Measurements from ENCODE around the gene ABCD4.

ABCD4 gene

DNA sequence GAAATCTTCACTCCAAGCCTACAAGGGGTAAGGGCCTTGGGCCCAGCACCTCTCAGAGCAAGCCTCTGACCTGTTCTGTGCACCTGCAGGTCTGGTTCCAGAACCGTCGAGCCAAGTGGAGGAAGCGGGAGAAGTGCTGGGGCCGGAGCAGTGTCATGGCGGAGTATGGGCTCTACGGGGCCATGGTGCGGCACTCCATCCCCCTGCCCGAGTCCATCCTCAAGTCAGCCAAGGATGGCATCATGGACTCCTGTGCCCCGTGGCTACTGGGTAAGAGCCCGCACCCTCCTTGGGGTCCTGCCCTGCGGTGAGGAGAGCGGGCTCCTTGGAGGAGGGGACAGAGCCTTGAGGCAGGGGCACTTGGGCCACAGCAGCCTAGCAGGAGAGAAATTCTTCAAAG lies 43.2 kb downstream of the ABCD4 start:
- DNase-seq (ENCODE audit: low read depth) = no peak

DNA sequence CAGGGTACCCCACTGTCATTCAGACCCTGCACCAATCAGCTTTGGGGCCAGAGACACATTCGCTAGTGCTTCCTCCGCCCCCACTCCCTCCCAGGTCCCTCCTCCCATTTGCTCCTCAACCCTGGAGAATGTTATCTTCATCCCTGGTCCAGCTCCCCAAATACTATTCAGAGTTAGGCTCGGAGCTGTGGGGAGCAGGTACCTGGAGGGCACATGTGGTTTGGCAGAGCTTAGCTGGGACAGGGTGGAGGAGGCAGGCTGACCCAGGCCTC lies 44.0 kb downstream of the ABCD4 start:
- no peak for DNase-seq (ENCODE audit: low read depth)

DNA sequence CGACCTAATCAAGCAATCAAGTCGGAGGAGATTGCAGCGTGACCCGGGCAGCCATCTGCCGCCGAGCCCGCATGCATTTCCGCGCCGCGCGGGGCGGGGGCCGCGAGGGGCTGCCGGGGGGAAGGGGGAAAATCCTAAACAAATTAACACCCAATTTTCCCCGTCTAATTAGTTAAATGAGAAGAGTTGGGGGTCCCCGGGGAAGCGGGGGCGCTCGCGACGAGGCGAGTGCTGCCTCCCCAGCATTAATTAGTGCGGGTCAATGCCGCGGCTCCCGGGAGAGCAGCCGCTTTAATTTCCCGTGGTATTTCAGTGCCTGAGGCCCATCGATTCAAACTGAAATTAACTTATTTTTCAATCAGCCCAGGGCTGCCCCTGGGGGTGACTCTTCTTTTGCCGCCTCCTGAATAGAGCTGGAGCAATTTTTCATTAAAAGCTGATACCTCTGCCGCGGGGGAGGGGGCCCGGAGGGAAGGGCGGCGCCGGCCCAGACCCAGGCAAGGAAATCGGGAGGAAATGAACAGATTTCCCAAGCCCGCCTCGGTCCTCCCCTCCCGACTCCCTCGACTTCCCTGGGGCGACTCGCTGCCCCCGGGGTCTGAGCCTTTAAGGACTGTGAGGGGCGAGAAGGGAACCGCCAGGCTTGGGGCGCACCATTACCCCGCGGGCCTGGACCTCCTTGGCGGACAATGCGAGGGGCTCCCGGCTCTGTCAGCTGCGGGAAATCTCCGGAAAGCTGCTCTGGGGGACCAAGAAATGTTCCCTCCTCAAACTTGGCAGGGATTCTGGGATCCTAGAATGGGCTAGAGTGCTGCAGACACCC lies 44.6 kb downstream of the ABCD4 start:
- DNase-seq (ENCODE audit: low read depth) = no peak

DNA sequence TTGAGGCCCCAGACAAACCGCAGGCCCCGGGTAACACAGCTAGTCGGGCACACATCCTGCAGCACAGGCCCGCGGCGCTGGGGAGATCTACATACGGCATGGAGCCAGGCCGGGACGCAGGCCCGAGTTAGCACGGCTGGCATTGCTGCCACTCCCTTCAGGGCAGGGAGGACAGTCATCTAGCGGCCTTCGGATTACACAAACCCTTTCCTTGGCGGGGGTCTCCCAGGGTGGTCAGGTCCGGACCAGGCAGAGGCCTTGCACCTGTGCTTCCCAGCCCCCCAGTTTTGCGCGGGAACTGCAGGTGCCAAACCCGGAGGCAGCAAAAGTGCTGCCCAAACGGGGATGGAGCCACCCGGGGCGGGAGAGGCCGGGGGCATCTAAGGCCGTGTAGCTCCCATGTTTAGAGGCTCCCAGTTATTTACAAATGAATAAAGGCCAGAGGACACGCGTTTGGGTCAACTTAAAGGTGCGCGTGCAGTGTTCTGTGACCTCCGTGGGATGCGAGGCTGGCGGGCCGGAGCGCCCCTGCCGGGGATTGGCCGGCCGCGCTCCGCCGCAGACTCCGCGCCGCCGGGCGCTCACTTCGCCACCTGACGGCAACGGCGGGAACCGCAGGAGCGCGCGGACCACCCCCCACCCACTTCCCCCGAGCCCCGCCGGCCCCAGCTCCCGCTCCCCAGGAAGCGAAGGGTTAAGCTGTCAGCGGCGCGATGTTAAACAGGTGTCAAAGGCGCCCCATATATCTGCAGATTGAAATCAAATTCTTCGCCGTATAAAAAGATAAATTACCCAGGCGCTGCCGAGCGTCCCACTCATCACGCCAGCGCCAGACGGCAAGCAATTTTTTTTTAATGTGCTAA lies 45.4 kb downstream of the ABCD4 start:
- no peak for DNase-seq (ENCODE audit: low read depth)

DNA sequence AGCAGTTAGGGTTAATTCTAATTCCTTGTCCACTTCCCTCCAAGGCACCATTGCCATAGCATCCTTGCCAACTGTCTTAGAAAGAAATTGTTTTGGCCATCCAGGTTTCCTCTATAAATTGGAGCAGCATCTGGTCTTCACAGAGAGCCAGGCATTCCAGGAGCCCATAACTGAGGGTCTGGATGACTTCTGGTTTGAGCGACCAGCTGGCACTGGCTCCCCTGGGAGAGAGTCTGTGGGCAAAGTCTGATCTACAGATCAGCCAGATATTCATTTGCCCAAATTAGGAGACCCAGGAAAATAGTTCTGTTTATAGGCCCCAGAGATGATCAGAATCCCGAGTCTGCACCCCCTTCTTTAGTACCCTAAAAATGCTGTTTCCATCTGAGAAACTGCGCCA lies 47.5 kb downstream of the ABCD4 start:
- DNase-seq (ENCODE audit: low read depth) = no peak

DNA sequence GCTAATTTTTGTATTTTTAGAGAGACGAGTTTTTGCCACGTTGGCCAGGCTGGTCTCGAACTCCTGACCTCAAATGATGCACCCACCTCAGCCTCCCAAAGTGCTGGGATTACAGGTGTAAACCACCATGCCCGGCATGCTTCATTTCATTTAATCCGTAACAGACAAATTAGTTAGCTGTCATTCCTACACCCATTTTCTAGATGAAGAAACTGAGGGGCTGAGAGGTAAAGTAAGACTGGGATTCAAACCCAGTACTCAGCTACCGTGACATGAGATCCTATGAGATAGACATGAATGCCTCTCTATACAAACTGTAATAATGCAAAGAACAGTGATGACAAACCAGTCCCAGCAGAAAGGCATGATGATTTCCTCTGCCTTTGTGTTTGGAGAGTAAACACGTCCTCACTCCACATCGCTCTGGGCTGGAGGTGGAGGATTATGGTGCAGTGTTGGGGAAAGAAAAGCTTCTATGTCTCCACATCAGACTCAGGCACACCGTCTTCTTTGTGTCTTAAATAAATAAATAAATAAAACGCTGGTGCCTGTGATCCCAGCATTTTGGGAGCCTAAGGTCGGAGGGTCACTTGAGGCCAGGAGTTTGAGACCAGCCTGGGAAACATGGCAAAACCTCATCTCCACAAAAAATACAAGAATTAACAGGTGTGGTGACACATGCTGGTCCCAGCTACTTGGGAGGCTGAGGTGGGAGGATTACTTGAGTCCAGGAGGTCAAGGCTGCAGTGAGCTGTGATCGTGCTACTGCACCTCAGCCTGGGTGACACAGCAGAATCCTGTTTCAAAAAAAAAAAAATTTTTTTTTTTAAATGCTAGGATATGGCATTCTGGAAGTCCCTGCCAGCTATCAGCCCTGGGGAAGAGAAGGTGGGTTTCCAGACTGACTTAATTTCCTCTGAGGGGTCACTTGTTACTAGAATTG lies 53.0 kb downstream of the ABCD4 start:
- DNase-seq (ENCODE audit: low read depth) = no peak

DNA sequence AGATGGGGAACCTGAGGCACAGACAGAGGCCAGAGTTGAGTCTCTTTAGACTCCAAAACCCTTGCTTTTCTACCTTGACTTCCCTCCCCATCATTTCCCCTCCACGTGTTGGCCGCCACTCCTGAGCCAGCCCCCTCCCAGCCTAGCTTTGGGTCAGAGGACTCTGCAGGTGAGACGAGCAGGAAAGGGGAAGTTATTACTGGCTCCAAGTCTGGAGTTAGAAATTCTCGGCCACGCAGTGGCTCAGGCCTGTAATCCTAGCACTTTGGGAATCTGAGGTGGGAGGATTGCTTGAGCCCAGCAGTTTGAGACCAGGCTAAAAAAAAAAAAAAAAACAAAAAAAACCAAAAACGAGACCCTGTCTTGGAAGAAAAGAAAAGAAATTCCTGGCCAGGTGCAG lies 54.7 kb downstream of the ABCD4 start:
- no peak for DNase-seq (ENCODE audit: low read depth)

DNA sequence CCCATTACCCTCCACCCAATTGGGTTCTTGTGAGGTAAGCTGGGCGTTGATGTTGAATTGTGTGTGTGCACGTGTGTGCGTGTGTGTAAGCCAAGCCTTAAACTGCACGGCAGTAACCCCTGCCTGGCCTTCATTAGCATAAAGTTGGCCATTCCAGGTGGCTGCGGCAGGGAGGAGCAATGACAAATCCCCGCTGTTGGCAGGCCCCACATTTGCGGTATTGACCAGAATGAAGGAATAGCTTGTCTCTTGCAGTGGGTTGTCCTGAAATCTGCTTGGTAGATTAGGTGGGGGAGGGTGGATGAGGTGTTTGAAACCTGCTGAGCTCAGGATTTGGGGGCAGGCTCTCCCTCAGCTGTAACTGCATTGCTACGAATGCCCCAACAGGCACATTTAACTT lies 56.2 kb downstream of the ABCD4 start:
- no peak for DNase-seq (ENCODE audit: low read depth)

DNA sequence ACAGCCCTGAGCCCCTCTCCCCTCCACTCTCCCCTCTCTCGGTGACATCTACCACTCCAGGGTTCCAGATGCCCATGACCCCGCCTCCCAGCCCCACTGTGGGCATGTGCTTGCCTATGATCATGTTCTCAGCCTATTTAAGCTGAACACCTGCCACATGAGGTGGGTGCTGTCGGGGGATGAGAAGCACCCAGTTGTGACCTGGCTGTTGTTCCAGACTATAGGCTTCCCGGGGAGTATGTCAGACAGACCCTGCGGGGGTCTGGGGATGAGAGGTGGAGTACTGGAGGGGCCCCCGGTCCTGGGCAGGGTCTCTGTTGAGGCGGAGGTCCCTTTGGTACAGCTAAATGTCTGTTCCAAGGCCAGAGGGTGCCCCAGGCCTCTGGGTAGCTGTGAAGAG lies 57.4 kb downstream of the ABCD4 start:
- no peak for DNase-seq (ENCODE audit: low read depth)

DNA sequence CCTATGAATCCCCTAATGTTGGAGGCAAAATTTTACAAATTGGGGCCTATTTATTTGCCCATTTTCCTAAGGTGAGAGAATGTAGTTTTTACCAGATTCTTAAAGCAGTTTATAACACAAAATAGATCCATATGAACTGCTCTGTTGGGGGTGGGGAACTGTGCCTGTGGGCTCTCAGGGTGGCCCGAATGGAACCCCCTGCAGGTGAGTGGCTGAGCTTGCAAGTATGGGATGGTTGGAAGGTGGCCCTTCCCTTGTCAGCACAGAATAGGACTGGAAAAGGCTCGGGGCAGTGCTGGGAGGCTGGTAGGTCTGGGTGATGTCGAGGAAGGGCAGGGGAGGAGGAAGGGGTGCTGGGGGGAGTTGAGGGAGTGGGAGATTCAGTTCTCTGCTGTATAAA lies 58.6 kb downstream of the ABCD4 start:
- DNase-seq (ENCODE audit: low read depth) = no peak

DNA sequence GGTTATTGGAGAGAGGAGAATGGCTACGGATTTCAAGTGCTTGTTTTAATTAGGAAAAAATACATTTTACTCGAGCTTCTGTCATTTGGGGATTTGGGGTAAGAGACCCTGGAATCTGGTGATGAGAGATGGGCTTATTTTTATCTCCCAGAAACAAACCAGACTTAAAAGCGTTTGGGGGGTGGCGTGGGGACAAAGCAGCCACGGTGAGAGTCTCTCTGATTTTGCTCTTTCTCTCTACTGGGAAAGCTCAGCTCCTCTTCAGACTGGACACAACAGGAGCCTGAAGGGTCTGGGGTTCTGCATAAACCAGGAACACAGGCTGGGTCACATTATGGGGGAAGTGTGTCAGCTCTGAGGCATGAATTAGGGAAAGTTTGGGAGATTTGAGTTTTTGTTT lies 59.7 kb downstream of the ABCD4 start:
- DNase-seq (ENCODE audit: low read depth) = no peak

DNA sequence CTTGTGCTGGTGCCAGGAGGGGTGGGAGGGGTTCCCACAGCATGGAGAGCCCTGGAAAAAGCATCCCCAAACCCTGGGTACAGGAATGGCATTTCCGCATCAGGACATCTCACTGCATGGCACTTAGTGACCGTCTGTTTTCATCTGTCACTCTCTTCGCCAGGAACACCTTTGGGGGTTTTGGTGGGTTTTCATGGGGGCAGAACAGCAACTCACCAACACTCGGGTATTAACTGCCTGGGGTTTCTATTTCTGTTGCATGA lies 60.0 kb downstream of the ABCD4 start:
- no peak for DNase-seq (ENCODE audit: low read depth)

DNA sequence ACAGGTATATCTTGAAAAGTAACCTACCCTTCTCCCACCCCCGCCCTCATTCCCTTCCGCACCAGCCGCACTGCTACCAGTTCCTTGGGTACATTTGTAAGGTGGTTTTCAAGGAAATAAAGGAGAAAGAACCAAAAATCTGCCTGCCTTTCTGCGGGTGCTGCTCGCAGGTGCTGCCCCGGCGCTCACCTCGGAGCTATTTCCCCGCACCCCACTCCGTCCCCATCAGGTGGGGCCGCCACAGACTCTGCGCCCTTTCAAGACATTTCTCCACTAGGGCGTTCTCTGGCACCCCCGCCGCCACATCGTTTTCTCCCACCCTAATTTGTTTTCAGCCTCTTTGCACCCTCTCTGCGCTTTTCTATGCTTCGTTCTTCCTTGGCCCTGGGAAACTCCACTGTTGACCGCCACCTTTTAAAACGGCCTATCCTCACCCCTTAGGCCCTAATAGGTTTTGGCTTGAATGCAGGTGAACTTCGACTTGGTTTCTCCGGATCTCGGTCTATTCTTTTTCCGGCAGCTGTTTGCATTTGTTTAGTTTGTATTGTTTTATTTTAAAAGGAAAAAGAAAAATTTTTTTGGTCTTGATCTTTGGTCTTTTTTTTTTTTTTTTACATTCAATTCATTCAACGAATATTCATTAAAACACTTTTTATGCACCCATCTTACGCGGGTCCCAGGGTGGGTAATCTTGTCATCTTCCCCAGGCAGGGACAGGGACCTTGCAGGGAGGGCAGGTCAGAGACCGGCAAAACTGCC lies 60.5 kb downstream of the ABCD4 start:
- DNase-seq (ENCODE audit: low read depth) = no peak

DNA sequence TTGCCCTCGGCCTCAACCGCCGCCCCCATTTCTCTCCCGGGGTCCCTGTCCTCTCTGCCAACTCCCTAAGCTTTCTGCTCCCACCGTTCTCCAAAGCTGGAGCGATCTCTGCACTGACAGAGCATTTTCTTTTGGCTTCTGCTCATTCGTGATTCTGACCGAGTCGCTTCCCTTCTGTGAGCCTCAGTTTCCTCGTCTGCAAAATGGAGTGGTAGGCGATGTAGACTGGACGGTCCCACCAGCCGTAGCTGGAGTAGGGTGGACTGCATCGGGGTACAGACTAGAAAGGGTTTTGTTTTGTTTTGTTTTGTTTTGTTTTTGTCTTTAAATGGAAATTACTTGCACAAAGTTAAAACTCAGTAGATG lies 61.1 kb downstream of the ABCD4 start:
- no peak for DNase-seq (ENCODE audit: low read depth)

DNA sequence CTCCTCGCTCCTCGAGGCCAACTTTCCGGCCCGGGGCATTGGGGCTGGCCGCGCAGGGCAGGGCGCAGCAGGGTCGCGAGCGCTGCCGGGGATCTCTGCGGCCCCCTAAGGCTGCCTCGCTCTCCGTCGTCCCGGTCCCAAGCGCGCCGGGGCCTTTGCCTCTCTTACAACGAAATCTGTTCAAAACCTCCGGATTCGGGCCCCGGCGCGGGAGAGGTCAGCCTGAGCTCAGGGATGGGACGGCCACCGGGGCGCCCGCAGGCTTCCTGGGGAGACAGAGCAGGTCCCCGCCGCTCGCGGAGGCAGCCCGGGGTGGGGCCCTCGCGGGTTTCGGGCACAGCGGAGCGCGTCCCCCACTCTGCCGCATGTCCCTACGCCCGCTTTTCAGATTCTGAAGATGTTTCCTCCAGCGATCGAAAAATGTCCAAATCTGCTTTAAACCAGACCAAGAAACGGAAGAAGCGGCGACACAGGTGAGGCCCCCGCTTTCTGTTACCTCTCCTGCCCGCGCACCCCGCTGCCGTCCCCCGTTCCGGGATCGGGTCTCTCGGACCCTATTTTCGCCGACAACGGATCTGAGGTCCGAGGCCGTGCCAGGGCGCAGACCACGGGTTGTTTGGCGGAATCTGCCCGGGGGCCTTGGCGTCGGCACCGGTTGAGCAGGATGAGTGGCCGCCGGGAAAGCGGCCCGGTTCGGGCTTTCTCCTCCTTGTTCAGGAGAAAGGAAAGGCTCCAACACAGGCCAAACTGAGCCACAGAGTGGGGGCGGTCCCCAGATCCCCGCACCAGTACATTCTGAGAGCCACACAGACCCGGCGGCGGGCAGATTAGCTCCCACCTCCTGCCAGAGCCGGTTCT lies 61.7 kb downstream of the ABCD4 start:
- no peak for DNase-seq (ENCODE audit: low read depth)

DNA sequence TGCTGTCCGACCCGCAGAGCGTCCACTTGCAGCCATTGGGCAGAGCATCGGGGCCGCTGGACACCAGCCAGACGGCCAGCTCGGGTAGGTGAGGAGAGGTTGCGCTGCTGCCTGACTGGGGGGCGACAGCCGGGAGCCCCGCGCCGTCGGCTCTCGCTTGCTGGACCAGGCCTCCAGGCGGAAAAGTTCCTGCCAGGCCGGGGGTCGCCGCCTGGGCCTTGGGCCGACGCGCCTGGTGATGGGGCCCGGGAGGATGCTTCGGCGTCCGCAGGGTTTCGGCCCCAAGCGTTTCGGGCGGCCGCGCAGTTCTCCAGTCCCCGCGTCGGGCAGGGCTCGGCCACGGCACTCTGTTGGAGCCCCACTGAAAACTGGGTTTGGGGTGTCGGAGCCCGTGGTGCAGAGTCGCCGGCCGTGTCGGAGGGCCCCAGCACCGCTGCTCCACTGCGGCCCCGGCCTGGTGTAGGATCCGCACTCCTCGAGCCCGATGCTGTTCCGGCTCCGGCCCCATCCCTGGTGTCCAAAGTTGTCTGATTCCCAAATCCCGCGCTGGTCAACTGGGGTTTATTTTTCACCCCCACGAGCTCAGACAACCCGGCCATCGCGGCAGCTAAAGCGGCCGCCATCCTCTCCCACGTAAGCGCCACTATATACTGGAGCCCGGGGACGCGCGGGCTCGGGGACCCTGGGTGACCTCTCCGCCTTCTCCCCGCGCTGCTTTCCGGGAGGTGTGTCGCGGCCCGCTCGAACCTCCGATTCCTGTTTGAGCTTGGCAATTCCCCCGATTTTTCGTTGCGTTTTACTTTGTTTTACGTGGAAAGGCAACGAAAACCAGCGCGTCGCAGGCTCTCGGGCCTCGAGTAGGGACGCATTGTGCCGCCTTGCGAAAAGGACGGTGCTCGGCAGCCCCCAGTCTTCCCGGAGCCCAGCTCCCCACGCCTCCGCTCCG lies 62.6 kb downstream of the ABCD4 start:
- DNase-seq (ENCODE audit: low read depth) = no peak

DNA sequence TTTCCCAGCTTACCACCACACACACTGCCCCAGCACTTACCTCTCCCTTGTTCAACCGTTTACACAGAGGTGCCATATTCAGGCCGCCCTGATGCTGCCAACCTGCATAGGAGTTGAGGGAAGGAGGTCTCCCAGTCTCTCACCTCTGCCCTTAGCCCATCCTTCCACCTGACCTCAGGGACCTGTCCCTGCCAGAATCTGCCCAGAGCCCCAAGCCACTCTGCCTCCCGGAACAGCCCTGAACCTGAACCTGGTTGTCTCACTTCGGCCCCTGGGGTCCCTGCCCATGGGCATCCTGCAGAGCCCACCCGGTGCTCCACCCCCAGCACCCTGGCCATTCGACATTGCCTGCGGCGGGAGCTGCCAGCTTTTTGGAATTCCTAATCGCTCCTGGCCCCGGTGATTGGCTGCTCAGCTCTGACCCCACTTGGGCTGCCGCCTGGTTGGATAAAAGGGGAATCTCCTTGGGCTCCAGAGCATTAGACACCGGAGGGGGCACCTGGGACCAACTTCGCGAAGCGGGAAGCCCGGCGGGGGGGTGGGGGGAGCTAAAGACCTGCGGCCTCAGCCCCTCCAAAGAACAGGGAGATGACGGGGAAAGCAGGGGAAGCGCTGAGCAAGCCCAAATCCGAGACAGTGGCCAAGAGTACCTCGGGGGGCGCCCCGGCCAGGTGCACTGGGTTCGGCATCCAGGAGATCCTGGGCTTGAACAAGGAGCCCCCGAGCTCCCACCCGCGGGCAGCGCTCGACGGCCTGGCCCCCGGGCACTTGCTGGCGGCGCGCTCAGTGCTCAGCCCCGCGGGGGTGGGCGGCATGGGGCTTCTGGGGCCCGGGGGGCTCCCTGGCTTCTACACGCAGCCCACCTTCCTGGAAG lies 63.5 kb downstream of the ABCD4 start, which contains the start of gene VSX2:
VSX2 (plus strand) TSS at position 476 of the 874 bp plus-strand sequence; CDS start at position 589, 113 bp downstream.
- DNase-seq (ENCODE audit: low read depth) = no peak

DNA sequence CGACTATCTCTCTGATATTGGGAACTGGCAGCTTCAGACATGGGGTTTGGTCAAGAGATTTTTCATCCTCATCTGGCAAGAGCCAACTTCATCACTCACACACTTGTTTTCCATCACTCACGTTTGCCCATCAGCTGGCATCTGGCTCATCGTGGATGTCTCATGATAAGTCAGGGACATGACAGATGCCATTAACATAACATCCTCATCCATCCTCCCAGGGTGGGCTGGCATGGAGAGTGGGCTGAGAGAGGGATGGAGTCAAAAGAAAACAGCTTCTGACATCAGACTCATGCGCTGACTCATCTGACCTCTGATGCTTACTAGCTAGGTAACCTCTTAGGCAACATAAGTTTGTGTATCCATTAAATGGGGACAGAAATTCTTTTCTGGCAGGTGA lies 65.3 kb downstream of the ABCD4 start:
- no peak for DNase-seq (ENCODE audit: low read depth)
